K562 (cell line): ENCODE measurements around the gene DPEP2. TPM values are rescaled to one million over a fixed set of nuclear protein-coding genes. Genes with fewer than 3 reads are reported as not detected.

Source experiments
- ARNT ChIP-seq, 2 experiments: fragments of 450-650 bp; IDR thresholded peaks; 2 replicates each; pipeline ENCODE4 v1.6.1; 2016; ENCODE audit warnings: mild to moderate bottlenecking in 1 of 2
- CAMTA2 ChIP-seq: fragments of 250-450 bp; sonication (Bioruptor Pico); conservative IDR thresholded peaks from 2 replicates; pipeline ENCODE4 v1.5.1; 2022
- EHMT2 ChIP-seq: fragments of 450-650 bp; IDR thresholded peaks from 2 replicates; pipeline ENCODE4 v1.6.1; 2018; ENCODE audit warnings: antibody characterized with exemption
- FIP1L1 ChIP-seq: fragments of 200-400 bp; formaldehyde crosslinking; IDR thresholded peaks from 2 replicates; pipeline ENCODE4 v1.6.1; 2018; ENCODE audit warnings: mild to moderate bottlenecking, low read depth, low read length; ENCODE audit not compliant: poor library complexity, severe bottlenecking
- GTF2A2 ChIP-seq: IDR thresholded peaks from 2 replicates; pipeline ENCODE4 v1.6.1; 2016; ENCODE audit warnings: mild to moderate bottlenecking, missing genetic modification characterization, missing compliant biosample characterization
- KHSRP ChIP-seq: fragments of 450-650 bp; IDR thresholded peaks from 2 replicates; pipeline ENCODE4 v1.6.1; 2017
- KLF13 ChIP-seq: fragments of 450-650 bp; IDR thresholded peaks from 2 replicates; pipeline ENCODE4 v1.6.1; 2016; ENCODE audit warnings: missing genetic modification characterization, low read depth, mild to moderate bottlenecking, missing compliant biosample characterization, moderate library complexity, borderline replicate concordance
- MYNN ChIP-seq, 2 experiments: sonication (generic); formaldehyde crosslinking in 1 of 2; IDR thresholded peaks; 2 replicates each; pipeline versions ENCODE4 v1.5.0 to v1.6.1; 2016 to 2020; ENCODE audit warnings: antibody characterized with exemption in 1 of 2, missing genetic modification reagents in 1 of 2
- NCOA4 ChIP-seq: fragments of 450-650 bp; IDR thresholded peaks from 2 replicates; pipeline ENCODE4 v1.6.1; 2018; ENCODE audit warnings: mild to moderate bottlenecking; ENCODE audit not compliant: partially characterized antibody
- POLR2A ChIP-seq: fragments of 450-650 bp; conservative IDR thresholded peaks from 2 replicates; pipeline ENCODE4 v1.6.1; 2016
- POLR2AphosphoS5 ChIP-seq: IDR thresholded peaks from 2 replicates; pipeline ENCODE4 v1.6.1; 2011; ENCODE audit warnings: mild to moderate bottlenecking, low read depth, low read length, moderate library complexity; ENCODE audit not compliant: control insufficient read depth, insufficient read depth
- PYGO2 ChIP-seq: fragments of 450-650 bp; IDR thresholded peaks from 2 replicates; pipeline ENCODE4 v1.6.1; 2016; ENCODE audit warnings: mild to moderate bottlenecking, missing genetic modification characterization, moderate library complexity, missing compliant biosample characterization
- RFX5 ChIP-seq: IDR thresholded peaks from 2 replicates; pipeline ENCODE4 v1.6.1; 2011; ENCODE audit warnings: low read depth, mild to moderate bottlenecking, improper control_type of control experiment, low read length
- SPI1 ChIP-seq: IDR thresholded peaks from 2 replicates; pipeline ENCODE4 v1.6.1; 2011; ENCODE audit warnings: low read depth, low read length, control low read depth, borderline replicate concordance
- TBL1XR1 ChIP-seq, 2 experiments: IDR thresholded peaks; 2 replicates each; pipeline ENCODE4 v1.6.1; 2012; ENCODE audit warnings: improper control_type of control experiment in 2 of 2, low read length in 2 of 2, mild to moderate bottlenecking in 1 of 2
- TRIM24 ChIP-seq, 2 experiments: fragments of 450-650 bp; IDR thresholded peaks; 2 replicates each; pipeline ENCODE4 v1.6.1; 2016
- ZNF174 ChIP-seq: fragments of 250-450 bp; sonication (Bioruptor Pico); IDR thresholded peaks from 2 replicates; pipeline ENCODE4 v1.4.0; 2020; ENCODE audit warnings: mild to moderate bottlenecking
- ZNF263 ChIP-seq: sonication (generic); formaldehyde crosslinking; IDR thresholded peaks from 2 replicates; pipeline ENCODE4 v1.8.0; 2022; ENCODE audit warnings: mild to moderate bottlenecking, missing genetic modification reagents, borderline replicate concordance
- ZNF766 ChIP-seq: fragments of 200-800 bp; sonication (Bioruptor generic); conservative IDR thresholded peaks from 2 replicates; pipeline ENCODE4 v1.6.1; 2016; ENCODE audit warnings: missing genetic modification characterization, missing compliant biosample characterization
- ZNF778 ChIP-seq: fragments of 450-650 bp; formaldehyde crosslinking; IDR thresholded peaks from 2 replicates; pipeline ENCODE4 v1.4.0; 2020; ENCODE audit warnings: mild to moderate bottlenecking, moderate library complexity
- polyA plus RNA-seq, 8 experiments: library from polyadenylated mRNA; depleted of rRNA in 4 of 8; stranded (reverse) in 5 of 8; unstranded in 3 of 8; fragments of >200 nt; fragmentation: Nextera tagmentation in 2 of 8; fragmentation: Illumina TruSeq in 1 of 8; extraction: Ambion mirVana in 2 of 8; extraction: Trizol in 1 of 8; gene quantifications; 2 replicates each; pipeline versions ENCODE4 v1.2.1 to v1.2.3, GENCODE V29; 2011 to 2014; ENCODE audit warnings: inconsistent platforms in 1 of 8, missing spikeins in 1 of 8
- total RNA-seq, 7 experiments: library from RNA; depleted of rRNA in 6 of 7; stranded (reverse); fragments of >200 nt in 6 of 7; fragmentation: Illumina TruSeq in 2 of 7; extraction: Trizol in 2 of 7; gene quantifications; 2 replicates each; pipeline versions ENCODE4 v1.2.1 to v1.2.3, GENCODE V29; 2011 to 2021; ENCODE audit warnings: low replicate concordance in 1 of 7
- TF ChIP-seq, protein P1 (sequence below), 2 experiments: fragments of 450-650 bp in 1 of 2; sonication (generic) in 1 of 2; formaldehyde crosslinking in 1 of 2; IDR thresholded peaks in 1 of 2; conservative IDR thresholded peaks in 1 of 2; 2 replicates each; pipeline versions ENCODE4 v1.6.1 to v1.8.1; 2016 to 2023; ENCODE audit warnings: mild to moderate bottlenecking in 2 of 2, moderate library complexity in 2 of 2, inconsistent platforms in 1 of 2, missing genetic modification reagents in 1 of 2
- TF ChIP-seq, protein P2 (sequence below): fragments of 450-650 bp; IDR thresholded peaks from 2 replicates; pipeline ENCODE4 v1.6.1; 2014; ENCODE audit warnings: low read depth, mild to moderate bottlenecking, moderate library complexity, borderline replicate concordance
- TF ChIP-seq, protein P3 (sequence below): fragments of 200-400 bp; formaldehyde crosslinking; IDR thresholded peaks from 2 replicates; pipeline ENCODE4 v1.6.1; 2017; ENCODE audit warnings: mild to moderate bottlenecking, low read depth, low read length, moderate library complexity

Gene DPEP2
- total and polyA plus RNA-seq, 9 of the 15 experiments (the other 6 are each of a cell fraction or from before 2014, with no cell fraction given), result 0.14 to 1.2 (median 0.38) TPM

DNA sequence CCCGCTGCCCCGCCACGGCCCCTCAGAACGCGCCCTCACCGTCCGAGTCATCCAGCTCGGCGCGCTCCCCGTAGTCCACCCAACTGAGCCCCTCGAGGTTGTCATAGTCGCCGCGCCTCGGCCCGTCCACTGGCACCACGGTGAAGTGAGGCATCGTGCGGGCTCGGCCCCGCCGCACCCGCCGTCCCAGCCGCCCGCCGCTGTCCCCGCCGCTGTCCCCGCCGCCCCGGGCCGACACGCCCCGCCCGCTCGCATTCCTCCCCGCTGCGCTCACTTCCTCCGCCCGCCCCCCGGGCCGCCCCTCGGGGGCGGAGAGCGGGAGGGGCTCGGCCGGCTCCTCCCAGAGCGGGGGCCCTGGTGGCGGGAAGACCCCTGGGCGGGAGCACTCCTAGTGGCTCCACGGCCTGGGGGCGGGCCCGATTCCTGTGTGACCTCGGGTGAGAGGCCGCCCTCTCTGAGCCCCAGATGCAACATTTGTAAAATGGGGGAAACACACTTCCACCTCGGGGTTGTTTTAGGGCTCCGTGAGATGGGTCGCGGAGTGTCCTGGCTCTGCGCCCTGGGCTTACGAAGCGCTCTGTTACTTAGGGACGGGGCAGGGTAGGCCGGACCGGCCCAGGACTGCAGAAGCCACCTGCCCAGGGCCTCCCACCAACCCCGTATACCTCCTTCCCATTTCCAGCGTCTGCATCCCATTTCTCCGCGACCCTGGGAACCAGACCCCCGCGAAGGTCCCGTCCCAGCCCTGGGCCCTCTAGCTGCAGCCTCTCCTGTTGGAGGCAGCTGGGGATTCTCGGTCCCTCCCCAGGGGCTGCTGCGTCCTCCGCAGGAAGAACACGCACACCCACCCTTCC lies 30.7 kb downstream of the DPEP2 start, which contains the start of gene SLC12A4 (continued):
- TF ChIP-seq, protein P1, sequence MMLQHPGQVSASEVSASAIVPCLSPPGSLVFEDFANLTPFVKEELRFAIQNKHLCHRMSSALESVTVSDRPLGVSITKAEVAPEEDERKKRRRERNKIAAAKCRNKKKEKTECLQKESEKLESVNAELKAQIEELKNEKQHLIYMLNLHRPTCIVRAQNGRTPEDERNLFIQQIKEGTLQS (IDR thresholded peaks at IDR 0.05), result peak; percentile 48; the same call in 1 of the 2 replicates
- TF ChIP-seq, protein P1 (CRISPR knock-in tag; conservative IDR thresholded peaks at IDR 0.05), result no peak
- TF ChIP-seq TRIM24 (IDR thresholded peaks at IDR 0.05) (no peak), KLF13 (tag) (peak; percentile 80), KHSRP (no peak), PYGO2 (tag) (no peak), SPI1 (peak; percentile 72), MYNN (IDR thresholded peaks at IDR 0.05) (no peak), MYNN (CRISPR knock-in tag; IDR thresholded peaks at IDR 0.05) (no peak), ZNF778 (CRISPR knock-in tag) (no peak), GTF2A2 (tag) (0 out of 2 replicates have a peak, but pooled peaks have one; percentile 31), RFX5 (no peak), ZNF766 (CRISPR knock-in tag) (no peak), TBL1XR1 (IDR thresholded peaks at IDR 0.05; ENCODE audit: low read length in 2 of 2) (no peak; a peak in 1 of 4 replicates), FIP1L1 (no peak), ARNT (IDR thresholded peaks at IDR 0.05) (peak in 1 of 2 experiments; percentile 74; a peak in 1 of 4 replicates), POLR2AphosphoS5 (peak; percentile 63; the same call in 1 of the 2 replicates), ZNF263 (CRISPR knock-in tag) (peak; percentile 97), POLR2A (0 out of 2 replicates have a peak, but pooled peaks have one; percentile 54), CAMTA2 (no peak), EHMT2 (no peak), NCOA4 (no peak), ZNF174 (CRISPR knock-in tag) (no peak)
- TF ChIP-seq, protein P2, sequence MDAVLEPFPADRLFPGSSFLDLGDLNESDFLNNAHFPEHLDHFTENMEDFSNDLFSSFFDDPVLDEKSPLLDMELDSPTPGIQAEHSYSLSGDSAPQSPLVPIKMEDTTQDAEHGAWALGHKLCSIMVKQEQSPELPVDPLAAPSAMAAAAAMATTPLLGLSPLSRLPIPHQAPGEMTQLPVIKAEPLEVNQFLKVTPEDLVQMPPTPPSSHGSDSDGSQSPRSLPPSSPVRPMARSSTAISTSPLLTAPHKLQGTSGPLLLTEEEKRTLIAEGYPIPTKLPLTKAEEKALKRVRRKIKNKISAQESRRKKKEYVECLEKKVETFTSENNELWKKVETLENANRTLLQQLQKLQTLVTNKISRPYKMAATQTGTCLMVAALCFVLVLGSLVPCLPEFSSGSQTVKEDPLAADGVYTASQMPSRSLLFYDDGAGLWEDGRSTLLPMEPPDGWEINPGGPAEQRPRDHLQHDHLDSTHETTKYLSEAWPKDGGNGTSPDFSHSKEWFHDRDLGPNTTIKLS, result no peak
- TF ChIP-seq, protein P3, sequence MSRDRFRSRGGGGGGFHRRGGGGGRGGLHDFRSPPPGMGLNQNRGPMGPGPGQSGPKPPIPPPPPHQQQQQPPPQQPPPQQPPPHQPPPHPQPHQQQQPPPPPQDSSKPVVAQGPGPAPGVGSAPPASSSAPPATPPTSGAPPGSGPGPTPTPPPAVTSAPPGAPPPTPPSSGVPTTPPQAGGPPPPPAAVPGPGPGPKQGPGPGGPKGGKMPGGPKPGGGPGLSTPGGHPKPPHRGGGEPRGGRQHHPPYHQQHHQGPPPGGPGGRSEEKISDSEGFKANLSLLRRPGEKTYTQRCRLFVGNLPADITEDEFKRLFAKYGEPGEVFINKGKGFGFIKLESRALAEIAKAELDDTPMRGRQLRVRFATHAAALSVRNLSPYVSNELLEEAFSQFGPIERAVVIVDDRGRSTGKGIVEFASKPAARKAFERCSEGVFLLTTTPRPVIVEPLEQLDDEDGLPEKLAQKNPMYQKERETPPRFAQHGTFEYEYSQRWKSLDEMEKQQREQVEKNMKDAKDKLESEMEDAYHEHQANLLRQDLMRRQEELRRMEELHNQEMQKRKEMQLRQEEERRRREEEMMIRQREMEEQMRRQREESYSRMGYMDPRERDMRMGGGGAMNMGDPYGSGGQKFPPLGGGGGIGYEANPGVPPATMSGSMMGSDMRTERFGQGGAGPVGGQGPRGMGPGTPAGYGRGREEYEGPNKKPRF, result no peak
